GM23248 (cell line): ENCODE measurements around the gene NALCN.

Experiments used
- EZH2 ChIP-seq: fragments of 200-600 bp; sonication (generic); IDR thresholded peaks from 2 replicates; pipeline ENCODE4 v1.6.1; 2018; ENCODE audit warnings: antibody characterized with exemption, mild to moderate bottlenecking; ENCODE audit not compliant: insufficient read depth, poor library complexity, severe bottlenecking
- EZH2phosphoT487 ChIP-seq: fragments of 200-600 bp; sonication (generic); IDR thresholded peaks from 2 replicates; pipeline ENCODE4 v1.6.1; 2018; ENCODE audit warnings: antibody characterized with exemption, moderate library complexity, mild to moderate bottlenecking, low read depth; ENCODE audit not compliant: insufficient read depth

GRCh38 chr13:101399365-101399764 is 16.9 kb downstream of the NALCN start:
- TF ChIP-seq EZH2 = no peak
- no peak for TF ChIP-seq EZH2phosphoT487
